Retinal pigment epithelial cell (primary cell): ENCODE measurements around the gene OR52J3.
A peak's percentile ranks its signal among the peaks of the same experiment; 100 is the strongest.
"Not testable (repeated sequence)": the region's sequence is repeated elsewhere in the genome, so short reads cannot be mapped to it uniquely, and the experiment has no call there.

Experiments
- DNase-seq: peaks from one replicate; pipeline ENCODE4 v3.0.0-alpha.2; 2010; ENCODE audit warnings: low read depth
- H3K4me3 ChIP-seq: 2 replicates; pipeline ENCODE4 v1.5.1; 2011; ENCODE audit warnings: mild to moderate bottlenecking, low read length, control low read depth, moderate library complexity
- TF ChIP-seq, protein P1 (sequence below): conservative IDR thresholded peaks from 2 replicates; pipeline ENCODE4 v1.5.1; 2011; ENCODE audit warnings: low read depth, low read length, control low read depth, inconsistent platforms

The OR52J3 gene

DNA sequence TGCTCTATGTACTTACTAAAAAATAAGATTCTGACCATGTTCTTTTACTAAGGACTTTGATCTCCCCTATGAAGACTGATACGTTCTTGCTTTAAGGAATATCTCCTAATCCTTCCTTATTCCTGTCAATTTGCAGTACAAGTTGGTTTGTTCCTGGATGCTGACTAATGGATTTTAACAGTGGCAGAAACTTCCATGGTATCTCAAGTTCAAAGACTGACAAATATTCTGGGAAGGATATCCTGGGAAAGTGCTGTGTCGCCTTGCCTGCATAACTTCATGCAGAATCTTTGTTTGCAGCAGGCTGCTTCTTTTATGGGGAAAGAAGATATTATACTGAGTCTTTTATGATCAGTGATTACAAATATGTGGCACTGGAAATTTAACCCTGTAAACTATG, 8.4 kb upstream of the OR52J3 start:
- TF ChIP-seq, protein P1, sequence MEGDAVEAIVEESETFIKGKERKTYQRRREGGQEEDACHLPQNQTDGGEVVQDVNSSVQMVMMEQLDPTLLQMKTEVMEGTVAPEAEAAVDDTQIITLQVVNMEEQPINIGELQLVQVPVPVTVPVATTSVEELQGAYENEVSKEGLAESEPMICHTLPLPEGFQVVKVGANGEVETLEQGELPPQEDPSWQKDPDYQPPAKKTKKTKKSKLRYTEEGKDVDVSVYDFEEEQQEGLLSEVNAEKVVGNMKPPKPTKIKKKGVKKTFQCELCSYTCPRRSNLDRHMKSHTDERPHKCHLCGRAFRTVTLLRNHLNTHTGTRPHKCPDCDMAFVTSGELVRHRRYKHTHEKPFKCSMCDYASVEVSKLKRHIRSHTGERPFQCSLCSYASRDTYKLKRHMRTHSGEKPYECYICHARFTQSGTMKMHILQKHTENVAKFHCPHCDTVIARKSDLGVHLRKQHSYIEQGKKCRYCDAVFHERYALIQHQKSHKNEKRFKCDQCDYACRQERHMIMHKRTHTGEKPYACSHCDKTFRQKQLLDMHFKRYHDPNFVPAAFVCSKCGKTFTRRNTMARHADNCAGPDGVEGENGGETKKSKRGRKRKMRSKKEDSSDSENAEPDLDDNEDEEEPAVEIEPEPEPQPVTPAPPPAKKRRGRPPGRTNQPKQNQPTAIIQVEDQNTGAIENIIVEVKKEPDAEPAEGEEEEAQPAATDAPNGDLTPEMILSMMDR: no peak
- H3K4me3 ChIP-seq: no peak overlapping the region
- no peak for DNase-seq

- H3K4me3 ChIP-seq: no peak overlapping the region
- TF ChIP-seq, protein P1: no peak
- DNase-seq: no peak
These were observed 8.0 kb upstream of the OR52J3 start for GRCh38 chr11:5038341-5038740.

GRCh38 chr11:5040876-5041275, 5.5 kb upstream of the OR52J3 start:
- no peak for DNase-seq
- TF ChIP-seq, protein P1: no peak
- H3K4me3 ChIP-seq: no peak overlapping the region

GRCh38 chr11:5042091-5042490, 4.2 kb upstream of the OR52J3 start:
- TF ChIP-seq, protein P1: no peak
- H3K4me3 ChIP-seq: no peak overlapping the region
- no peak for DNase-seq

DNA sequence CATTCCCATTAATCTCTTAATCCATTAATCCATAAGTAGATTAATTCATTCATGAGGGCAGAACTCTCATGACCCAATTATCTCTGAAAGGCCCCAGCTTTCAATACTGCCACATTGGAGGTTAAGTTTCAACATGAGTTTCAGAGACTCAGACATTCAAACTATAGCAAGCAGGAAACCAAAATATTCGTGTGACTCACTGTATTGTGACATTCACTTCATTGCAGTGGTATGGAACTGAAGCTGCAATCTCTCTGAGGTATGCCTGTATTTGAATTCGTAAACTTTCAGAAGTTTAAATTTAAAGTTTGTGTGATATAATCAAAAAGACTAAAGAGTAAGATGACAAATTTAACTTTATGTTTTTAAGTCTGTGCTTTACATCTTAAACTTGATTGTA, 2.9 kb upstream of the OR52J3 start:
- TF ChIP-seq, protein P1: no peak
- peak; percentile 41 for DNase-seq

GRCh38 chr11:5046754-5047330, 516 bp downstream of the OR52J3 start:
- TF ChIP-seq, protein P1: no peak
- DNase-seq: no peak
- H3K4me3 ChIP-seq: no peak overlapping the region

More for the DNA sequence above, 2.9 kb upstream of the OR52J3 start:
- no peak overlapping the region for H3K4me3 ChIP-seq

DNA sequence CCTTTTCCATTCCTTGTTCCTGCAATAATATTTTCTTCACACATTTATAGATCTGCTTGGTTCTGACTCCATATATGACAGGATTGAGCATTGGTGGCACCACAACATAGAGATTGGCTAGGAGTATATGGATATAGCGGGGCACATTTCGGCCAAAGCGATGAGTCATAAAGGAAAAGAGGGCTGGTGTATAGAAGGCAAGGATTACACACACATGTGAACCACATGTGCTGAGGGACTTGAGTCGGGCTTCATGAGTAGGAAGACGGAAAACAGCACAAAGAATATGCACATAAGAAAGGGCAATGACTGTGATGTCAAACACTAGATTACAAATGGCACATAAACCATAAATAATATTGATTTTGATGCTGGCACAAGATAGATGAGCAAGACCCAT, 12.4 kb downstream of the OR52J3 start:
- H3K4me3 ChIP-seq, DNase-seq: not testable (repeated sequence)
